Vagina (tissue), 2 donors: ENCODE measurements around the gene TNFAIP3.

Experiments
- CTCF ChIP-seq, 3 experiments: fragments of 450-650 bp in 2 of 3; fragments of 200-600 bp in 1 of 3; sonication (generic) in 1 of 3; IDR thresholded peaks; one replicate each; pipeline ENCODE4 v1.5.1; 2017 to 2019; ENCODE audit warnings: antibody characterized with exemption in 3 of 3, mild to moderate bottlenecking in 2 of 3, moderate library complexity in 2 of 3
- POLR2AphosphoS5 ChIP-seq, 2 donors: sonication (generic); formaldehyde crosslinking; IDR thresholded peaks; one replicate each; pipeline ENCODE4 v1.9.0; 2017; ENCODE audit warnings: antibody characterized with exemption in 2 of 2, mild to moderate bottlenecking in 2 of 2, low read depth in 1 of 2; ENCODE audit not compliant: insufficient read depth in 1 of 2

- TF ChIP-seq POLR2AphosphoS5 (IDR thresholded peaks at IDR 0.05; ENCODE audit: insufficient read depth in 1 of 2, low read depth in 1 of 2) (no peak), CTCF (IDR thresholded peaks at IDR 0.05) (no peak)
Measured at GRCh38 chr6:137910424-137910834, 43.4 kb downstream of the TNFAIP3 start.
